Panc1 (cell line): Measurements from ENCODE around the gene DPH5. TPM values are rescaled to one million over a fixed set of nuclear protein-coding genes. Genes with fewer than 3 reads are reported as not detected.

Experiments
- ATAC-seq: fragments of 200-7000 bp; cut with Tn5 transposase; 2 replicates; pipeline ENCODE4 v1.9.1; 2020; ENCODE audit warnings: mild to moderate bottlenecking, moderate library complexity
- BruUV-seq: library from RNA; stranded (reverse); fragments of 400-500 nt; replicated peaks from 2 replicates; lab custom pipeline; 2021; lab: Mats Ljungman, UMichigan
- CTCF ChIA-PET: fragments of 300-600 bp; sonication (Branson Sonifier 250); formaldehyde crosslinking; loops from one replicate; lab custom pipeline; 2022; ENCODE audit warnings: antibody characterized with exemption; lab: Charles Lee
- POLR2A ChIA-PET: fragments of 300-600 bp; sonication (Branson Sonifier 250); formaldehyde crosslinking; loops from one replicate; lab custom pipeline; 2022; ENCODE audit warnings: antibody characterized with exemption; lab: Charles Lee
- DNase-seq: peaks from one replicate; pipeline ENCODE4 v3.0.0-alpha.2; 2010; ENCODE audit warnings: low read depth, low spot score
- H3K27ac ChIP-seq: 2 replicates; pipeline ENCODE4 v1.5.1; 2011; ENCODE audit warnings: mild to moderate bottlenecking, low read length, inconsistent platforms
- H3K27me3 ChIP-seq: fragments of 200-500 bp; sonication (Bioruptor generic); 2 replicates; pipeline ENCODE4 v1.6.0; 2014; ENCODE audit warnings: low read length, inconsistent platforms; ENCODE audit not compliant: control insufficient read depth, insufficient read depth
- H3K36me3 ChIP-seq: fragments of 200-500 bp; sonication (Bioruptor generic); 2 replicates; pipeline ENCODE4 v1.5.1; 2014; ENCODE audit warnings: inconsistent platforms, mild to moderate bottlenecking, low read length, moderate library complexity; ENCODE audit not compliant: control insufficient read depth, insufficient read depth
- H3K4me1 ChIP-seq: 2 replicates; pipeline ENCODE4 v1.5.1; 2011; ENCODE audit warnings: inconsistent platforms, mild to moderate bottlenecking, low read length, moderate library complexity; ENCODE audit not compliant: control insufficient read depth, insufficient read depth
- H3K4me3 ChIP-seq, 2 experiments: 2 replicates each; pipeline ENCODE4 v1.5.1; 2011 to 2012; ENCODE audit warnings: low read depth in 2 of 2, low read length in 2 of 2, mild to moderate bottlenecking in 2 of 2, inconsistent platforms in 1 of 2, moderate library complexity in 1 of 2
- H3K9me3 ChIP-seq: fragments of 200-500 bp; sonication (Bioruptor generic); 2 replicates; pipeline ENCODE4 v1.5.1; 2014; ENCODE audit warnings: low read depth, mild to moderate bottlenecking, inconsistent platforms, low read length, moderate library complexity; ENCODE audit not compliant: control insufficient read depth, insufficient read depth
- CTCF ChIP-seq: fragments of 450-650 bp; IDR thresholded peaks from 2 replicates; pipeline ENCODE4 v1.5.1; 2017; ENCODE audit warnings: mild to moderate bottlenecking
- POLR2AphosphoS5 ChIP-seq: IDR thresholded peaks from 2 replicates; pipeline ENCODE4 v1.6.1; 2012; ENCODE audit warnings: mild to moderate bottlenecking, low read depth, low read length, moderate library complexity
- SIN3A ChIP-seq: IDR thresholded peaks from 2 replicates; pipeline ENCODE4 v1.6.1; 2012; ENCODE audit warnings: low read depth, mild to moderate bottlenecking, low read length, moderate library complexity, borderline replicate concordance; ENCODE audit not compliant: insufficient read depth
- TCF7L2 ChIP-seq: IDR thresholded peaks from 2 replicates; pipeline ENCODE4 v1.6.1; 2011; ENCODE audit warnings: mild to moderate bottlenecking, low read depth, low read length, inconsistent platforms
- in situ Hi-C: cut with HindIII; loops from 2 replicates; pipeline ENCODE4 v1.10.0; 2016; ENCODE audit warnings: low sequenced_read_pairs, low pct_unique_long_range_greater_than_20kb
- intact Hi-C: fragments of 100-400 bp; cut with micrococcal nuclease; formaldehyde crosslinking; loops from one replicate; pipeline ENCODE4 v1.10.0; 2022; ENCODE audit not compliant: unreplicated experiment
- total RNA-seq: library from RNA; stranded (reverse); gene quantifications from one replicate; pipeline ENCODE4 v1.2.1, GENCODE V29; 2021; ENCODE audit not compliant: unreplicated experiment
- TF ChIP-seq, protein P1 (sequence below), 2 experiments: IDR thresholded peaks; 2 replicates each; pipeline ENCODE4 v1.6.1; 2011 to 2012; ENCODE audit warnings: low read depth in 2 of 2, control low read depth in 1 of 2, low read length in 1 of 2, mild to moderate bottlenecking in 1 of 2, moderate library complexity in 1 of 2; ENCODE audit not compliant: insufficient read depth in 1 of 2

The DPH5 gene
- total RNA-seq, 1 experiment from 2014 or later: 22.6 TPM

DNA sequence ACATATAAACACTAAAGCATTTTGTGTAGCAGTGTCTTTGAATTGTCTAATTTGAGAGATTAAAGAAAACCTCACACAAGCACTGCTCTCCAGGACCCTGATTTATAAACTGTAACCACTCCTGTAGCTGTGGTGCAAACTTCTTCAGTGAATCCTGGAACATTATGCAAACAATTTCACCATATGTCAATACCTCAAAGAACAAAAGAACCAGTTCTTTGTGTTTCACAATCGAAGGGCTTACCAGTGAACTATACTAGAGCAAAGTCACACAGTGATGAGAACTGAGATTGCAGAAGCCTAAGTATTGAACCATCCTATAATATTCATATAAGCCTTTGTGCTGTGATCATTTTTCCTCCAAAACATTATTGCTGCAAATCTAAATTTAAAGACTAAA is 21.5 kb downstream of the DPH5 start:
- no peak for ATAC-seq
- intact Hi-C loops (no loop called here), in situ Hi-C loops (no loop called here)

DNA sequence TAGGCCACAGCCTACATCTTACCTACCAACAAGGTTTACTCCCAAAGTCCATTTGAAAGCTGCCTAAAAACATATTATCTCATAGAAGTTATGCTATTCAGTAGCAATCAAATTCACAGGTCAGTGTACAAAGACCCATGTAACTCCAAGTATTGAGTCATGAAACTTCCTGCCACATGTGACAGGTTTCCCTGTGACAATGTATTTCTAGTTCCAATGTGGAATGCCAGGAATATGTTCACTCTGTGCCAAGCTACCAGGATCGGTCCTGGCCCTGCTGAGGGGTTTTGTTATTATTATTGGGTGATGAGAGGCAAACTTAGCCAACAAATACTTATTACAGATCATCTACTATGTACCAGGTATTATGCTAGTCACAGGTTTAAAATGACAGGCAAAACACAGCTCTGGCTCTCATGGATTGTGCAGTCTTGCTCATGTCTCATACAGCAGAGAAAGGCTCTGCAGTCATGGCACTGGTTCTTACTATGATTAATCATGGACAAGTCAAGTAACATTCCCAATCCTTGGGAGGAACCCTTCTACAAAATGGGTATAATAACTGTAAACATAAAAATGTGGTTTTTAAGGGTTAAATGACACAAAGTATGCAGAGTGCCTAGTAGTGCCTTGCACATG is 22.5 kb downstream of the DPH5 start:
- ChIA-PET POLR2A (no interaction called here), CTCF (no interaction called here)
- H3K4me1 ChIP-seq: no peaks in the 10 kb centered on the region
- no peak overlapping the region for H3K4me3 ChIP-seq
- no peaks in the 10 kb centered on the region for H3K9me3 ChIP-seq
- TF ChIP-seq SIN3A: no peak
- no peak for TF ChIP-seq CTCF
- TF ChIP-seq POLR2AphosphoS5: no peak
- TF ChIP-seq, protein P1, sequence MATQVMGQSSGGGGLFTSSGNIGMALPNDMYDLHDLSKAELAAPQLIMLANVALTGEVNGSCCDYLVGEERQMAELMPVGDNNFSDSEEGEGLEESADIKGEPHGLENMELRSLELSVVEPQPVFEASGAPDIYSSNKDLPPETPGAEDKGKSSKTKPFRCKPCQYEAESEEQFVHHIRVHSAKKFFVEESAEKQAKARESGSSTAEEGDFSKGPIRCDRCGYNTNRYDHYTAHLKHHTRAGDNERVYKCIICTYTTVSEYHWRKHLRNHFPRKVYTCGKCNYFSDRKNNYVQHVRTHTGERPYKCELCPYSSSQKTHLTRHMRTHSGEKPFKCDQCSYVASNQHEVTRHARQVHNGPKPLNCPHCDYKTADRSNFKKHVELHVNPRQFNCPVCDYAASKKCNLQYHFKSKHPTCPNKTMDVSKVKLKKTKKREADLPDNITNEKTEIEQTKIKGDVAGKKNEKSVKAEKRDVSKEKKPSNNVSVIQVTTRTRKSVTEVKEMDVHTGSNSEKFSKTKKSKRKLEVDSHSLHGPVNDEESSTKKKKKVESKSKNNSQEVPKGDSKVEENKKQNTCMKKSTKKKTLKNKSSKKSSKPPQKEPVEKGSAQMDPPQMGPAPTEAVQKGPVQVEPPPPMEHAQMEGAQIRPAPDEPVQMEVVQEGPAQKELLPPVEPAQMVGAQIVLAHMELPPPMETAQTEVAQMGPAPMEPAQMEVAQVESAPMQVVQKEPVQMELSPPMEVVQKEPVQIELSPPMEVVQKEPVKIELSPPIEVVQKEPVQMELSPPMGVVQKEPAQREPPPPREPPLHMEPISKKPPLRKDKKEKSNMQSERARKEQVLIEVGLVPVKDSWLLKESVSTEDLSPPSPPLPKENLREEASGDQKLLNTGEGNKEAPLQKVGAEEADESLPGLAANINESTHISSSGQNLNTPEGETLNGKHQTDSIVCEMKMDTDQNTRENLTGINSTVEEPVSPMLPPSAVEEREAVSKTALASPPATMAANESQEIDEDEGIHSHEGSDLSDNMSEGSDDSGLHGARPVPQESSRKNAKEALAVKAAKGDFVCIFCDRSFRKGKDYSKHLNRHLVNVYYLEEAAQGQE (IDR thresholded peaks at IDR 0.05; ENCODE audit: insufficient read depth in 1 of 2, low read depth in 2 of 2, low read length in 1 of 2): no peak
- TF ChIP-seq TCF7L2: no peak
- intact Hi-C loops: no loop called here
- BruUV-seq: no TSS peak
- H3K27me3 ChIP-seq: no peaks in the 10 kb centered on the region
- no peak for DNase-seq
- H3K36me3 ChIP-seq: no peaks in the 10 kb centered on the region; the same call in 1 of the 2 replicates
- in situ Hi-C loops: no loop called here
- H3K27ac ChIP-seq: no peak overlapping the region
- ATAC-seq: no peak

More for the DNA sequence above, 21.5 kb downstream of the DPH5 start:
- BruUV-seq: no TSS peak
- Histone ChIP-seq H3K9me3 (no peaks in the 10 kb centered on the region), H3K36me3 (no peaks in the 10 kb centered on the region; the same call in 1 of the 2 replicates), H3K27me3 (no peaks in the 10 kb centered on the region), H3K4me3 (no peak overlapping the region), H3K27ac (no peak overlapping the region), H3K4me1 (no peaks in the 10 kb centered on the region)
- ChIA-PET POLR2A (no interaction called here), CTCF (no interaction called here)
- TF ChIP-seq CTCF (no peak), POLR2AphosphoS5 (no peak), SIN3A (no peak), TCF7L2 (no peak)
- TF ChIP-seq, protein P1 (IDR thresholded peaks at IDR 0.05; ENCODE audit: insufficient read depth in 1 of 2, low read depth in 2 of 2, low read length in 1 of 2): no peak
- DNase-seq: no peak
